ENCODE results near the gene NTRK3.
"Not testable (repeated sequence)": the region's sequence is repeated elsewhere in the genome, so short reads cannot be mapped to it uniquely, and the experiment has no call there.

NTRK3 gene

DNA sequence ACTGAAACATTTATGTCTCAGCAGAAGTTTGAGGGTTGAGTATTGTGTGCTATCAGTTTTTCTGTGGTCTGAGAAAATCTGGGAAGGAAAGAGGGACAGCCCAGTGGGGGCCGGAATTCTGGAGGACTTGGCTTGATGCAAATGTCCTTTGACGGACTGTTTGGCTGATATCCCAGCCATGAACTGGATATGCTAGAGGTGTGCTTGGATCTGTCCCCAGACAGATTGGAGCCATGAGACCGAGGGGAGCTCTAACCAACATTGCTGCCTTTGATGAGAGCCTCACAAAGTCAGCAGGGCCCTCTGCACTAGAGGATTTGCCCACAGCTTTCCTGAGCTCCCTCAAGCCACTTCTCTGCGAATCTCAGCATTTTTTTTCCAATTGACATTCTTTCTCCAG, 405.6 kb downstream of the NTRK3 start:
- no peaks in the 10 kb centered on the region for H3K27me3 ChIP-seq (replicated peaks; ENCODE audit: control insufficient read depth, insufficient read depth, low read length, poor library complexity, severe bottlenecking)
- DNase-seq = no peak
- no peak overlapping the region for H3K27ac ChIP-seq (ENCODE audit: insufficient read depth, low read length, poor library complexity, severe bottlenecking)
- no peaks in the 10 kb centered on the region for H3K4me1 ChIP-seq (ENCODE audit: control insufficient read depth, insufficient read depth, low read length, poor library complexity, severe bottlenecking)
- no peak overlapping the region for H3K4me3 ChIP-seq (ENCODE audit: insufficient read depth, low read depth, low read length, poor library complexity, severe bottlenecking)
- H3K36me3 ChIP-seq (ENCODE audit: control insufficient read depth, insufficient read depth, low read length) = no peaks in the 10 kb centered on the region
- no peaks in the 10 kb centered on the region for H3K9me3 ChIP-seq (ENCODE audit: control insufficient read depth, low read length)

DNA sequence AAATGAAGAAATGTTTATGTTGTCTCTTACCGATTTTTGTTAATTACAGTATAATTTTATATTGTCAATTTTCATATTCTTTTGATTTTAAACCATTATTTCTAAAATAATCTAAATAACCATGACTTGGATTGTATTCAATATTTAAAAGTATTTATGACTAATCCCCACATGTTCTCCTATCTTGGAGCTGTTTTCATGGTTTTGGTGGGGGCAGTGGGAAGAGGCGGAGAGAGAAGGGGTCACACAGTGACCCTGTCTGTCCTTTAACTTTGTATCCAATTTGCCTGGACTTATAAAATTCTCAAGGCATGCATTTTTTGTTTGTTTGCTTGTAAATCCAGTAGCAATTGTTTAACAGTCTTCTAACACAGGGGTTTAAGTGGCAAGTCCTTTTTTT, 407.4 kb downstream of the NTRK3 start:
- Histone ChIP-seq H3K4me1 (ENCODE audit: control insufficient read depth, insufficient read depth, low read length, poor library complexity, severe bottlenecking) (no peaks in the 10 kb centered on the region), H3K36me3 (ENCODE audit: control insufficient read depth, insufficient read depth, low read length) (no peaks in the 10 kb centered on the region), H3K27ac (ENCODE audit: insufficient read depth, low read length, poor library complexity, severe bottlenecking) (no peak overlapping the region), H3K4me3 (ENCODE audit: insufficient read depth, low read depth, low read length, poor library complexity, severe bottlenecking) (no peak overlapping the region), H3K9me3 (ENCODE audit: control insufficient read depth, low read length) (no peaks in the 10 kb centered on the region), H3K27me3 (replicated peaks; ENCODE audit: control insufficient read depth, insufficient read depth, low read length, poor library complexity, severe bottlenecking) (no peaks in the 10 kb centered on the region)
- DNase-seq = no peak

DNA sequence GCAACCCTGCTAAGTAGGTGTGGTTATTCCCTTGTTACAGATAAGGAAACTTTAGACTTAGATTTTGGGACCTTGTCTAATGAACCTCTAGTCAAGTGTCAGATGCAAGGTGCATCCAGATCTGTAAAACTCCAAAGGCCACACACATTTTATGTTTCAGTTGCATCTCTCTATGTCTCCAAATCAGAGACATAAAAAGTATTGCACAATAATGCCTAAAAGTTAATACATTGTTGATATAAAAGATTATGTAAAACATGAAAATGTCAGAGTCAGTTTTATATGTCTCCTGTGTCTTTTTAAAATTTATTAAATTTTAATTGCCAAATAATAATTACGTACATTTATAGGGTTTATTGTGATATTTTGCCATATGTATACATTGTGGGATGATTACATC, 408.5 kb downstream of the NTRK3 start:
- Histone ChIP-seq H3K27ac (ENCODE audit: insufficient read depth, low read length, poor library complexity, severe bottlenecking) (no peak overlapping the region), H3K4me3 (ENCODE audit: insufficient read depth, low read depth, low read length, poor library complexity, severe bottlenecking) (no peak overlapping the region), H3K9me3 (ENCODE audit: control insufficient read depth, low read length) (no peaks in the 10 kb centered on the region), H3K36me3 (ENCODE audit: control insufficient read depth, insufficient read depth, low read length) (no peaks in the 10 kb centered on the region), H3K4me1 (ENCODE audit: control insufficient read depth, insufficient read depth, low read length, poor library complexity, severe bottlenecking) (no peaks in the 10 kb centered on the region), H3K27me3 (replicated peaks; ENCODE audit: control insufficient read depth, insufficient read depth, low read length, poor library complexity, severe bottlenecking) (no peaks in the 10 kb centered on the region)
- DNase-seq = no peak

DNA sequence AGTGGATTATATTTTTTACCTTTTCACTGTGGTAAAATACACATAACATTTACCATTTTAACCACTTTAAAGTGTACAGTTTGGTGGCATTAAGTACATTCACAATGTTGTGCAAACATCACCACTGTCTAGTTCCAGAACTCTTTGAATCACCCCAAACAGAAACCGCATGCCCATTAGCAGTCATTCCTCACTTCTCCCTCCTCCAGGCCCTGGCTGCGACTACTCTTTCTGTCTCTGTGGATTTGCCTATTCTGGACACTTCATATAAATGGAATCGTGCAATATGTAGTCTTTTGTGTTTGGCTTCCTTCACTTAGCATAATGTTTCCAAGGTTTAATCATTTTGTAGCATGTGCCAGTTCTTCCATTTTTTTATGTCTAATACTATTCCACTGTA, 409.8 kb downstream of the NTRK3 start:
- Histone ChIP-seq H3K4me1 (ENCODE audit: control insufficient read depth, insufficient read depth, low read length, poor library complexity, severe bottlenecking) (no peaks in the 10 kb centered on the region), H3K4me3 (ENCODE audit: insufficient read depth, low read depth, low read length, poor library complexity, severe bottlenecking) (no peak overlapping the region), H3K36me3 (ENCODE audit: control insufficient read depth, insufficient read depth, low read length) (no peaks in the 10 kb centered on the region), H3K27me3 (replicated peaks; ENCODE audit: control insufficient read depth, insufficient read depth, low read length, poor library complexity, severe bottlenecking) (no peaks in the 10 kb centered on the region), H3K27ac (ENCODE audit: insufficient read depth, low read length, poor library complexity, severe bottlenecking) (no peak overlapping the region), H3K9me3 (ENCODE audit: control insufficient read depth, low read length) (no peaks in the 10 kb centered on the region)
- DNase-seq = no peak

DNA sequence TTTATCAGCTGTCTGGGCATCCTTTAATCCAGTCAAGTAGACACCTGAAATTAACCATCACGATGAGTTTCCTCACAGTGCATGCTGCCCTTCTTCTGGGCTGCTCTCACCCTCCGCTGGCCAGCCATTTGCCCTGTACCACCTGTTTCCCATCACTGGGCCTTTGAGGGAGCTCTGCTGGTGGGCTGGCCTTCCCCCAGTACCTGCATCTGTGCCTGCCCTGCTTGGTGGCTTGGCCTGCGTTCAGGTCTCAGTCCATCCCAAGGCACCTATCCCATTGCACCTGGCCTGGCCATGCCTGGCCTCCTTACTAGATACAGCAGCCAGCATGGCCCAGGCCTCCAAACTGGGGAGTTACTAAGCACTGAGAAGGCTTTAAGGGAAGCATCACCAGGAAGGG, 413.2 kb downstream of the NTRK3 start:
- H3K4me3 ChIP-seq (ENCODE audit: insufficient read depth, low read depth, low read length, poor library complexity, severe bottlenecking) = no peak overlapping the region
- H3K36me3 ChIP-seq (ENCODE audit: control insufficient read depth, insufficient read depth, low read length) = no peaks in the 10 kb centered on the region
- no peaks in the 10 kb centered on the region for H3K4me1 ChIP-seq (ENCODE audit: control insufficient read depth, insufficient read depth, low read length, poor library complexity, severe bottlenecking)
- DNase-seq = no peak
- no peaks in the 10 kb centered on the region for H3K27me3 ChIP-seq (replicated peaks; ENCODE audit: control insufficient read depth, insufficient read depth, low read length, poor library complexity, severe bottlenecking)
- H3K9me3 ChIP-seq (ENCODE audit: control insufficient read depth, low read length) = no peaks in the 10 kb centered on the region
- H3K27ac ChIP-seq (ENCODE audit: insufficient read depth, low read length, poor library complexity, severe bottlenecking) = no peak overlapping the region

DNA sequence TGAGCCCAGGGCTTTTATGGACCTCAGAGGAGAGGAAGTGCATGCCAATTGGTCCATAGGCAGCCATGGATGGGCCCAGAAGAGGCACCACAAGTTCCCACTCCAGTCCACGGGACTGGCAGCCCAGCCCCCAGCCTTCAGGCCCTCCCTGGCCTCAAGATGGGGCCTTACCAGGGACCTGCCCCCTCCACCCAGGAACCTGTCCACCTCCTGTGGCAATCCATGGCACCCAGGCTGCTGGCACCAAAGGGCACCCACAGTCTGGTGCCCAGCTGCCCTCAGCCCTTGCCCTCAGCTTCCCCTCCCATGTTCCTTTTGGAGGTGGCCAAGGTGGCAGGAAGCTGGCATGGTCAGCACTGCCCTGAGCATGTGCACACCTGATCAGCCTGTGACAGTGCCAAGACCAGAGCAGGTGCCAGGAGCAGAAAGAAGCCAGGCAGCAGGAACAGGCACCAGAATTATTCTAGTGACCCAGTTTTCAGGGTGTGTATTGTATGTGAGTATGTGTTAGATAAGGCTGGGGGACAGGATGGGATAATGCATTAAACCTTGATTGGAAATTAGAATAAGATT, 415.0 kb downstream of the NTRK3 start:
- no peaks in the 10 kb centered on the region for H3K9me3 ChIP-seq (ENCODE audit: control insufficient read depth, low read length)
- H3K27ac ChIP-seq (ENCODE audit: insufficient read depth, low read length, poor library complexity, severe bottlenecking) = no peak overlapping the region
- H3K4me1 ChIP-seq (ENCODE audit: control insufficient read depth, insufficient read depth, low read length, poor library complexity, severe bottlenecking) = no peaks in the 10 kb centered on the region
- no peaks in the 10 kb centered on the region for H3K27me3 ChIP-seq (replicated peaks; ENCODE audit: control insufficient read depth, insufficient read depth, low read length, poor library complexity, severe bottlenecking)
- no peak overlapping the region for H3K4me3 ChIP-seq (ENCODE audit: insufficient read depth, low read depth, low read length, poor library complexity, severe bottlenecking)
- no peaks in the 10 kb centered on the region for H3K36me3 ChIP-seq (ENCODE audit: control insufficient read depth, insufficient read depth, low read length)
- no peak for DNase-seq

DNA sequence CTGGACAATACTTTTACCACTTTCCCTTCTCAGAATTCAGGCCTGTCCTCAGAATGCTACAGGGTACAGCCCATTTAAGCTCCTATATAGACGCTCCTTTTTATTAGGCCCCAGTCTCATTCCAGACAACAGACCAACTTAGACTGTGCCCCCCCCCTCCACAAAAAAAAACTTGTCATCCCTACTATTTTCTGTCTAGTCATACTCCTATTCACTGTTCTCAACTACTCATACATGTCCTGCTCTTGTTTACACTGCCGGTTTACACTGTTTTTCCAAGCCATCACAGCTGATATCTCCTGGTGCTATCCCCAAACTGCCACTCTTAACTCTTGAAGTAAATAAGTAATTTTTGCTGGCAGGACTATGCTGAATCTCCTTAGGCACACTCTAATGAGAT, 420.7 kb downstream of the NTRK3 start:
- DNase-seq; H3K27me3 ChIP-seq (replicated peaks; ENCODE audit: control insufficient read depth, insufficient read depth, low read length, poor library complexity, severe bottlenecking); H3K4me1 ChIP-seq (ENCODE audit: control insufficient read depth, insufficient read depth, low read length, poor library complexity, severe bottlenecking); H3K36me3 ChIP-seq (ENCODE audit: control insufficient read depth, insufficient read depth, low read length); H3K4me3 ChIP-seq (ENCODE audit: insufficient read depth, low read depth, low read length, poor library complexity, severe bottlenecking); H3K9me3 ChIP-seq (ENCODE audit: control insufficient read depth, low read length); H3K27ac ChIP-seq (ENCODE audit: insufficient read depth, low read length, poor library complexity, severe bottlenecking): not testable (repeated sequence)

DNA sequence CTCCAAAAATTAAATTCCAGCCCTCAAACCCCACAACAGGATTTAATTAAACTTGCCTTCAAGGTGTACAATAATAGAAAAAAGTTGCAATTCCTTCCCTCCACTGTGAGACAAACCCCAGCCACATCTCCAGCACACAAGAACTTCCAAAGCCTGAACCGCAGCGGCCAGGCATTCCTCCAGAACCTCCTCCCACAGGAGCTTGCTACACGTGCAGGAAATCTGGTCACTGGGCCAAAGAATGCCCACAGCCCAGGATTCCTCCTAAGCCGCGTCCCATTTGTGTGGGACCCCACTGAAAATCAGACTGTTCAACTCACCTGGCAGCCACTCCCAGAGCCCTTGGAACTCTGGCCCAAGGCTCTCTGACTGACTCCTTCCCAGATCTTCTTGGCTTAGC, 423.2 kb downstream of the NTRK3 start:
- not testable (repeated sequence) for H3K4me1 ChIP-seq (ENCODE audit: control insufficient read depth, insufficient read depth, low read length, poor library complexity, severe bottlenecking); H3K27ac ChIP-seq (ENCODE audit: insufficient read depth, low read length, poor library complexity, severe bottlenecking); H3K36me3 ChIP-seq (ENCODE audit: control insufficient read depth, insufficient read depth, low read length); H3K9me3 ChIP-seq (ENCODE audit: control insufficient read depth, low read length); H3K4me3 ChIP-seq (ENCODE audit: insufficient read depth, low read depth, low read length, poor library complexity, severe bottlenecking); DNase-seq; H3K27me3 ChIP-seq (replicated peaks; ENCODE audit: control insufficient read depth, insufficient read depth, low read length, poor library complexity, severe bottlenecking)

DNA sequence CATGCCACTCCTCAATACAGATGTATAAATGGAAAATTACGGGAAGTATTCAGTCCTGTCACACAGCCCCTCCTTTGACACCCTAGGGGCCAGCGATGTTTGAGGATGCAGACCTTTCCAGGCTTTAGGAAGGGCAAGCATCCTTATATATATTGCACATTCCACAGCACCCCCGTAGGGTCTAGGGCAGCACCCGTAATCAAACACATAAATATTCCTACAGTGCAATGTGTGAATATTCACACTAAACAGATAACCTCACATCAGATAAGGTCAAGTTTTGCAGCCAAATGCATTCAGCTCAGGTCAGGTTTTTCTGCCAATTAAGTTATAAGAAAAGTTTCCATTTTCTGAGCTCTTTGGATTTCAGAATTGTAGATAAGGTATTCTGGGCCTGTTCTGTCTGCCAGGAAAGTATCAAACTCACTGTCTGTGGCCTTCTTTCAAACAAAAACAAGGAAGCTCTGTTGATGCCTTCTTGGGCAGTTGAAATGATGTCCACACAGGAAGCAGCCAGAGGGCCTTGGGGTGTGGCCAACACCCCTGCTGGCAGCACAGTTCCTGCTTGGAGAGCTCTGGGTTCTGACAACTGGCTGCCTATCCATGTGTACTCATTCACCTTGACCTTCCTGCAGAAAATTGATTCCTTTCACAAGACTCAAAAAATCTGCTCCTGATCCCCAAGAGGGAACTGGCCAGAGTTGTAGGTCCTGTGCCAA, 427.0 kb downstream of the NTRK3 start:
- no peaks in the 10 kb centered on the region for H3K27me3 ChIP-seq (replicated peaks; ENCODE audit: control insufficient read depth, insufficient read depth, low read length, poor library complexity, severe bottlenecking)
- H3K36me3 ChIP-seq (ENCODE audit: control insufficient read depth, insufficient read depth, low read length) = no peaks in the 10 kb centered on the region
- no peak overlapping the region for H3K4me3 ChIP-seq (ENCODE audit: insufficient read depth, low read depth, low read length, poor library complexity, severe bottlenecking)
- H3K9me3 ChIP-seq (ENCODE audit: control insufficient read depth, low read length) = no peaks in the 10 kb centered on the region
- no peak for DNase-seq
- no peak overlapping the region for H3K27ac ChIP-seq (ENCODE audit: insufficient read depth, low read length, poor library complexity, severe bottlenecking)
- H3K4me1 ChIP-seq (ENCODE audit: control insufficient read depth, insufficient read depth, low read length, poor library complexity, severe bottlenecking) = no peaks in the 10 kb centered on the region

DNA sequence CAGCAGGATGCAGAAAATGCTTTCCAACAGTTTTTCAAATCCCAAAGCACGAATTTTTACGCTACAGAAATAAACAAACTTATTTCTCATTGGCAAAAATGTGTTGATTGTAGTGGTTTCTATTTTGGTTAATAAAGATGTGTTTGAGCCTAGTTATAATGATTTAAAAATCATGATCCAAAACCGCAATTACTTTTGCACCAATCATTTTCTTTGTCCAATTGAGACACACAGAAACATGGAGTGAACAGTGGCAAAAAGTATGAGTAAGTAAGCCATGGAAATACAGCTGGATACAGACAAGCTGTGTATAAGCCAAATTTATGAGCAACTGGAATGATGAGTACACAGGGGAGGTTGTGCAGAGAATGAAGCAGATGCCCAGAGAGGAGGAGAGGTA, 427.9 kb downstream of the NTRK3 start:
- Histone ChIP-seq H3K36me3 (ENCODE audit: control insufficient read depth, insufficient read depth, low read length) (no peaks in the 10 kb centered on the region), H3K4me3 (ENCODE audit: insufficient read depth, low read depth, low read length, poor library complexity, severe bottlenecking) (no peak overlapping the region), H3K27ac (ENCODE audit: insufficient read depth, low read length, poor library complexity, severe bottlenecking) (no peak overlapping the region), H3K4me1 (ENCODE audit: control insufficient read depth, insufficient read depth, low read length, poor library complexity, severe bottlenecking) (no peaks in the 10 kb centered on the region), H3K27me3 (replicated peaks; ENCODE audit: control insufficient read depth, insufficient read depth, low read length, poor library complexity, severe bottlenecking) (no peaks in the 10 kb centered on the region), H3K9me3 (ENCODE audit: control insufficient read depth, low read length) (no peaks in the 10 kb centered on the region)
- DNase-seq = no peak
